Measurements from ENCODE around the gene TAF5.

- TF ChIP-seq EP300 (conservative IDR thresholded peaks at IDR 0.05; ENCODE audit: poor library complexity, severe bottlenecking): no peak
- TF ChIP-seq REST (IDR thresholded peaks at IDR 0.05; ENCODE audit: borderline replicate concordance): no peak
- TF ChIP-seq CTCF (IDR thresholded peaks at IDR 0.05; ENCODE audit: poor library complexity, severe bottlenecking): no peak
These were observed 60.1 kb downstream of the TAF5 start for GRCh38 chr10:103427866-103428265.

Data from neural cell (in vitro differentiated cells).